HL-60/S4 treated with phorbol 12-myristate 13-acetate at 8.2 ng/mL for 4 days and 3 days (cell line): Measurements from ENCODE around the gene KIRREL3.

Experiments
- in situ Hi-C: fragments of 300-500 bp; cut with MboI; formaldehyde crosslinking; loops from 2 replicates; pipeline ENCODE4 v1.15.0; 2022; ENCODE audit warnings: low sequenced_read_pairs

KIRREL3 gene

DNA sequence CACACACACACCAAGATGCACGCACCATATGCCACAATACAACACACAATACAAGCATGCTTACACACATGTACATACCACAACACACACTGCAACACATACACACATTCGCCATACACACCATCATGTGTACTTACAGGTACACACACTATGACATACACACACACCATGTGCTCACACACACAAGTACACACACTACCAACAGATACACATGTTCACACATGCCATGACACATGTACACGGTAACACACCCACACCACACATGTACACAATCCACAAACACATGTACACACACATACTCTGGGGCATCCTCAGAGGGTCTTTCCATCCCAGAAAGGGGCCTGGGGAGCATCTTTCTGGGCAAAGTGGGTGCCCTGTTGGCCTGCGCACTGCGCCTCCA lies 562.8 kb downstream of the KIRREL3 start:
- in situ Hi-C loops = loop anchor here (25.0 kb wide), 2 partner anchors 550 to 900 kb away; no protein-coding TSS in a partner anchor

DNA sequence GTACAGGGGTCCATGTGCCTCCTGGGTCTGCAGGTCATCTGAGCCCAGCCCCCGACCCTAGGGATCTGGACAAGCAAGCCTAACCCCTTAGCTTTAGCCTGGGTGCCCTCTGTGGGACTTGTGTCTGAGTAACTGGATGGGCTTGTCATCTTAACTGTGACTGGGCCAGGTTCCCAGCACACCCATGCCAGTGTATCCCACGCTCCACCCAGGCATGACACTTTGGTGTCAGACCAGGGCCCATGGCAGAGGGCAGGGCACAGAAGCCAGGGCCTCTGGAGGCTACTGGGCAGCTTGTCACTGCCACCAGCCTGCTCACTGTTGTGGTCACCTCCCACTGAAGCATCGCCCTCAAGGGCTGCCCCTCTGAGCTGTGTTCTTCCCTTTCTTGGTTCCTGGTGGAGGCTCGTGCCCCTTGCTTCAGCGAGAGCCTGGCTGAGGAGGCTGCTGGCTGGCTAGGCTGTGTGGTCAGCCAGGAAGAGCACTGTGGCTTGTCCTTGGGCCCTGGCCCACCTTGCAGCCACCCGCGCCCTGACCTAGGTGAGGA lies 564.3 kb downstream of the KIRREL3 start:
- in situ Hi-C loops = loop anchor here (25.0 kb wide), 2 partner anchors 551 to 901 kb away; no protein-coding TSS in a partner anchor

DNA sequence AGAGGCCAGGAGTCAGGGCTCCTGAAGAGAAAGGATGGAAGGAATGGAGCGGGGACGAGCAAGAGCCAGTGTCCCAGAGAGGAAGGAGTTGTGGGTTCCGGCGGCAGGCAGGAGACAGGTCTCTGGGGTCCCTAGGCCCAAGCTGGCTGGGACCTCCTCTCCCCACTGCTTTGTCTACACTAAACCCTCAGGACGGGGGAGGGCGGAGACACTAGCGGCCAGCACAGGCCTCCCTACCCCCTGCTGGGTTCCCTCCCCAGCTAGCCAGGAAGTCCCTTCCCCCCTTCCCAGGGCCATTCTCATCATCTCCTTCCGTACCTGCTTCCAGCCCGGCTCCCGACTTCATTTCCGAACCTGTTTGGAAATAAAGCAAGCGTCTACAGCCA lies 565.6 kb downstream of the KIRREL3 start:
- in situ Hi-C loops = loop anchor here (25.0 kb wide), 2 partner anchors 552 to 902 kb away; no protein-coding TSS in a partner anchor

DNA sequence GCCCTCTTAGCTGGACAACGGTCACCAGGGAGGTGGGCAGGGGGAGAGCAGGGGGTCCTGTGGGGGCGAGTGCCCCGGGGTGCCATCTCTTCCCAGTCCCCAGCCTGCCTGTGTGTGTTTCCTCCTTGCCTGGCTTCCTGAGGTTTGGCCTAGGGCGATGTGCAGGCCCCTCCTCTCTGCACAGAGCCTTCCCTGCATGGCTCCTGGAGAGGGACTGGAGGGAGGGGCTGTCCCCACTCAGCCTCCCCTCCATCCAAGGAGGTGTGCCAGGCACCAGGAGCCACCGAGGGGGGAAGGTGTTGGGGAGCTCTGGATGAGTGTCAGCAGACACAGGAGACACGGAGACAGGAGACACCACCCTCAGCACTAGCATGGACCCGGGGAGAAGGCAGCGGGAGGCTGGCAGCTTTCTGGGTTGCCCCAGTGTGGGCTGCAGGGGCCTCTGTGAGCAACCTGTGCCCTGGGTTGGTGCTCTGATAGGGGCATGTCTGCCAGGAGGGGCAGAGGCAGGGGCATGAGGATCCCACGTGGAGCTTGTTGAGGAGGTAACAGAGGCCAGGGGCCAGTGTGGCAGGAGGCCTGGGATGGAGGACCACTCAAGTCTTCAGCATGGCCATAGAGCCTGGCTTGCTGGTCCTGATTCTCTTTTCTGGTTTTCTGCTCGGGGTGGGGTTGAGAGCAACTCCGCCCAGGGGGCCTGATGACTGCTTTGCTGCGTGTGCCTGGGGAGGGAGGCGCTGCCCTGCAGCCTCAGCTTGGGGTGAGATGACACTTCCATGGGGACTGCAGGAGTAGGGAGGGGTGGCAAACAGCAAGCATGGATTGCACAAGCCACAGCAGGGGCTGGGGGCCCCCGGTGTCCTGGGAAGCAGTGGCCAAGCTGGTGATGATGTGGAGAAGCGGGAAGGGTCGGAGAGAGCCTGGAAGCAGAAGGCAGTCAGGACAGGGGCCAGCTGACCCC lies 566.3 kb downstream of the KIRREL3 start:
- in situ Hi-C loops = loop anchor here (25.0 kb wide), 2 partner anchors 553 to 903 kb away; no protein-coding TSS in a partner anchor

DNA sequence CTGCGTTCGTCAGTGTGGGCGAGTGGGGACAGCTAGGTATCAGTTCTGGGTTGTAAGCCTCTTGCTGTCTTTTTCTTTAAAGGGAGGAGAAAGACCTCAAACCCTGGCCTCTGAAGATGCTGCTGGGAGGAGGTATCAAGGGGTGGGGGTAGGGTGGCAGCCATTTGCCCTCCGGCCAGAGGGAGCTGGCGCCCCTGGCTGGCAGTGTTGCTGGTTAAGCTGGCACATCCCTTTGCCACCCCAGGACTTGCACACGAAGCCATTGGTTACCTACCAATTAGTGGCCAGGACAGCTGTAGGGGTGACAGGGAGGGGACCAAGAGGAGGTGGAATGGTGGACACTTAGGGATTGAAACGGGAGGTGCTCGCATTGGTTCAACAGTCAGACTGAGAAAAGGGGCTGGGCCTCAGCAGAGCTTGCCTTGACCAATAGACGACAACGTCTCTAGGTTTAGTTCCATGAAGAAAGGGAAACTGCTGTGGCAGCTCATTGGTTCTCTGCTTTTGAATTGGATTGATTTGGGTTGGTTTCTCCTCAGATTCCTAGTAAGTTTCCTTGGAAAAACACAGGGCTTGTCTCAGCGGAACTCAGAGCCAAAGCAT lies 567.2 kb downstream of the KIRREL3 start:
- in situ Hi-C loops = loop anchor here (25.0 kb wide), 2 partner anchors 554 to 904 kb away; no protein-coding TSS in a partner anchor

DNA sequence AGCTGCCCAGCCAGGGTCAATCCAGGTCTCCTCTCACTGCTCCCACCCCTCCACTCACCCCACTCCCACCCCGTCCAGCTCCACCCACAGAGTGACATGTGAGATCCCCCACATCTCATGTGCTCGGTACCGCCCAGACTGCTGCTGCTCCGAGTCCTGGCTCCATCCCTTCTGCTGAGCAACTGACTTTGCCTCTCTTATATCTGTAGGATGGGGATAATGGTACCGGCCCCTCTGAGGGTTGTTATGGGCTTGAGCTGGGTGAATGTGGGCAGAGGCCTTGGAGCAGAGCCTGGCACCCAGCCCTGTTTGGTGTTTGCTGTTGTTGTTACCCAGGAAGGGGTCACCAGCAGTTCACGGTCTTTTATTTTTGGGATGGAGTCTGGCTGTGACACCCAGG lies 568.0 kb downstream of the KIRREL3 start:
- in situ Hi-C loops = loop anchor here (25.0 kb wide), 2 partner anchors 555 to 905 kb away; no protein-coding TSS in a partner anchor

DNA sequence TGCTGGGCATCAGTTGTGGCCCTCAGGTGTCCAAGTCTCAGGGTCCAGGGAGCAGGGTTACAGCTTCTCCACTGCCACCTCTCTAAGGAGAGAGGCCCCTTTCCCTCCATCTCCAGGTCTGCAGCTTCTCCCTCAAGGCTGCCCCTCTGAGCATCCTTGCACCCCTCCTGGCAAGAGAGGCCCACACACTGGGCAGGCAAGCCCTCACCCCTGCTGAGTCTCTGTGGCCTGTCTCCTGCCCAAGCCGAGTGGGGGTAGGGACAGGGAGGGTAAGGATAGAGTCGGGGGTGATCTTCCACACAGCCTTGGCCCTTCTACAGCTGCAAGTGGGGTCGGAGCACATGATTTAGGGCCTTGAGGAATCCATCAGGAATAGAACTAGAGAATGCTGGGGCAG lies 568.5 kb downstream of the KIRREL3 start:
- in situ Hi-C loops = loop anchor here (25.0 kb wide), 2 partner anchors 555 to 905 kb away; no protein-coding TSS in a partner anchor

DNA sequence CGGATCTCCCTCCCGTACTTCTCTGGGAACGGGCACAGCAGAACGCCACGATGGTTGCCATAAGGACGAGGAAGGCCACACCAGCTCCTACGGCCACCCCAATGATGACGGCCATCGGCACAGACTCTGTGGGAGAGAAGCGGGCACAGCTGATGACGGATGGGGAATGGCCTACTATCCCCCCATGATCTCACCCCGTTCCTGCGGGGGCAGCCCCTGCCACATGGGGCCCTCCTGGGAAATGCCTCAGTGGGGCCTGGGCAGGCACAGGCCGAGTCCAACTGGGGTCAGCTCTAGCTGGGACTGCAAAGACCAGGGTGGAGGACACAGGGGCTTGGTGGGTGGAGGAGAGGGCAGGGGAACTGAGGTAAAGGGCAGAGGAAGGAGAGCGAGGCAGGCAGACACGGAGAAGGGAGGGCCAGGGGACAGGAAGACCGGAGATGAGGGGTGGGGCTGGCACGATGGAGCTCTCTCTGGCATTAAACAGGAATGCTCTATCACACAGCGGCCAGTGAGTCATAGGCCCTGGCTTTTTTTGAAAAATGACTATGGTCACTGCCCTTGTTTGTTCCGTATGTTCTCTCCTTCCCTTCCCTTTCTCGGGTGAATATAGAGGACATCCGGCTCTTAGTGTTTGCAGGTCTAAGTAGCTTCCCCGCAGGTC lies 569.0 kb downstream of the KIRREL3 start:
- in situ Hi-C loops = loop anchor here (25.0 kb wide), 2 partner anchors 556 to 906 kb away; no protein-coding TSS in a partner anchor

DNA sequence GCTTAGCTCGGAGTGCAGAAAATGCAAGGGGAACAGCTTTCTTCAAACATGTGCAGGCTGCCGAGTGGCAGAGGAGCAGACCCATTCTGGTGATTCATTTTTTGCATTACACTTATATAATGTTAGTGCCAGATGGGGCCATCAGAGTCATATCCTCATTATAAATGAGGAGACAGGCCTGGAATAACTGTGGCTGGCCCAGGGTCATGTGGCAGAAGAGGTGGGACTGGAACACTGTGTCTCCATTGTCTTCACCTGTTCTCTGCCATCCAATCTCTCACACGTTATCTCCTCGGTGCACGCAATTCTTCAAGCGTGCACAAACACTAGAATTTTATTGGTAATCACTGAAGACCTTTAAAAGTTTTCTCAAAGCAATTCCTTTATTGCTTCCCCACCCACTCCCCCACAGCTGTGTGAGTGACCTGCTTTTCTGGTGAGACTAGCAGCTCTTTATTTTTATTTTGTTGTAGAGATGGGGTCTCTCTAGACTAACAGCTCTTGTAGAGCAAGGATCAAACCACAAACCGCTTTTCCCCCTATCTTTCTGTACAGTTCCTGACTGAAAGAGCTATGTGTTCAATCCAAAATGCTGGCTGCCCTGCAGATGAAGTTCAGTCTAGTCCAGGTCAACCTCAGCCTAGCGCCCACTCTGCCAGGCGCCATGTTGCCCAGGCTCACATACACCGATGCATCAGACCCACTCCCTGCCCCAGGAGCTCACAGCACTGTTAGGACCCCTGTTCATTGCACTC lies 569.8 kb downstream of the KIRREL3 start:
- in situ Hi-C loops = loop anchor here (25.0 kb wide), 2 partner anchors 557 to 907 kb away; no protein-coding TSS in a partner anchor

DNA sequence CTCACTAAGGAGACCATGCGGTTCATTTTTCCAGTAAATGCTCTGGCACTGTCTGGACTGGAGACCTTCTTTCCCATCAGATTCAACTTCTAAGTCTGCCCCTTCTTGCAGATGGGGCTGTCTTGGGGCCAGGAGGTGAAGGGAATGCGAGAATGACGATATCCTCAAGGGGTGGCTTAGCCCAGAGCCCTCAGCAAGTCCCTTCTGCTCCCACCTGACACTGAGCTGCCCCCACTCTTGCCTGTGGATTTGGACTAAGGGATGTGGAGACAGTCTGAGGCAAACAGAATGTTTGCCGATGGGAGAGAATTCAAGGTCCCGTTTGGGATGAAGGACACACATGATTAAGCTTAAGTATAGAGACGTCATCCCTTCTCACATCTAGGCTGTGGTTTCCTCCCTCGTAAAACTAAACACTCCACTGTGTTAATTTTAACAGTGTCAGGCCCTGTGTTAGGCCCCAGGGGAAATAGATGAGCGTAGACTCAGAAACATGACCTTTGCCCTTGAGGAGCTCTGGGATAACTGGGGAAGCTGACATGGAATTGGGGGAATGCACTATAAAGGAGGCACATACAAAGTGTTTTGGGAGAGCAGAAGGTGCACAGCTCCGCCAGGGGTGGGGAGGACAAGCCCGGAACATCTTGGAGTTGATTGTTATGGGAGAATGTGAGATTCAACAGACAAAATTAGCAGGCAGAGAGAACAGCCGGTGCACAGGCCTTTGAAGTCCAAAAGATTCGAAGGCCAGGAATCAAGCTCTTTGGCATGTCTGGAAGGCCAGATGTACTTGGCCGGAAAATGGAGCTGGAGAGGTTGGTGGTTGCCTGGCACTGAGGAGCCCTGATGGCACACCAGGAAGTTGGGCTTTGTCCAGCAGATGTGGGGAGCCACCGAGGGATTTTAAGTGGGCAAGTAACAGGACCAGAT lies 573.5 kb downstream of the KIRREL3 start:
- in situ Hi-C loops = loop anchor here (25.0 kb wide), 2 partner anchors 560 to 910 kb away; no protein-coding TSS in a partner anchor

DNA sequence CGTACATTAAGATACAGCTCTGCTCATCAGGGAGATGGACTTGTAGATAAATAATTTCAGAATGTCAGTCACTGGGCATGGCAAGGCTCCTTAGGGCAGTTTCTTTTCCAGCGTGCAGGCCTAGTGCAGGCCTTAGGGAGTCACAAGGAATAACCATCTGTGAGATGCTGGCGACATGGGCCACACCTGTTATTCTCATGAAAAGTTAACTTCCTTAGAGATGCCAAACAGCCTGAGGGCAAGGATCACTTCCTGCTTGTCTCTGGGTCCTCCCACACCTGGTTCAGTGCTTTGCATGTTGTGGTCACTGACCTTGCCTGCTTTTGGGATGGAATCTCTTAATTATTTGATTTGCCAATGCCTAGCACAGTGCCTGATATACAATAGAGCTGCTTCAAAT lies 574.5 kb downstream of the KIRREL3 start:
- in situ Hi-C loops = loop anchor here (25.0 kb wide), 2 partner anchors 561 to 911 kb away; no protein-coding TSS in a partner anchor

DNA sequence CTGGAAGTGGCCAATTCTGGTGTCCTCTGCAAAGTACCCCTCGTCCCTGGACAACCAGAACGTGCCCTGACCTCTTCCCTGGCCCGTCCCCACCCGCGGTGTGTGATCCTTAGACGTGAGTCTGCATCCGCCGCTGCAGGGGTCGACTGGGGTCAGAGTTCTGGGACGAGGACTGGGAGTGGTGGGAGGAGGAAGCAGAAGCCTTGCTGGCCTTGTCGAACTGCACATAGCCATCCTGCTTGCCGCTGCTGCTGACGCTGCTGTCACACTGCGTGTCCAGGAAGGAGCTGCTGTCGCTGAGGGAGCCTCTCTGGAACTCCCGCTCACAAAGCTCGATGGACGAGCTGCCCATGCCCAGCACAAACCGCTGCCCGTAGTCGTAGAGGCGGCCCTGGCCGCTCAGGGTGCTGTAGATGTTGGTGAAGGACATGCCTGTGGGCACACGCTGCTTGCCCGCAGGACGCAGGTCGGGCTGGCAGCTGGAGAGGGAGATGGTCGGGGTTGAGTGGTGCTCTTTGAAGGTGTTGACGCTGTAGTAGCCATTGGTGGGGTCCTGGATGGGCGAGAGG lies 576.0 kb downstream of the KIRREL3 start:
- in situ Hi-C loops = loop anchor here (25.0 kb wide), 2 partner anchors 563 to 913 kb away; no protein-coding TSS in a partner anchor

DNA sequence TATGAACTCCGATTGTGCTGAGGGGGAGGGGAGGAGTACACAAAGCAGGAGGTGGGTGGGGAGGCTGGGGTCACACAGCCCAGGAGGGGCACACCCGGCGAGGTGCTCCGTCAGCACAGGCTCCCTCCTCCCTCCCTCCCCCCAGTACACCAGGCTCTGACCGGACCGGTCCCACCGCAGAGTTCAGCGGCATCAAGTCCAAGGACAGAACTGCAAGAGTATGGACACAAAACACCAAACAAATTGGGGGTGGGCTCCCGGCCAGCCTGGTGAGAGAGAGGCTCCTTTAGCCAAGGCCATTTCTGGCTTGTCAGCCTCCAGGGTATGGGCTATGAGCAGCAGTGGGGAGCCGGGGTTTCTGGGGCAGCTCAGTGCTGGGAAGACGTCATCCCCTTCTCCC lies 576.8 kb downstream of the KIRREL3 start:
- in situ Hi-C loops = no loop called here

DNA sequence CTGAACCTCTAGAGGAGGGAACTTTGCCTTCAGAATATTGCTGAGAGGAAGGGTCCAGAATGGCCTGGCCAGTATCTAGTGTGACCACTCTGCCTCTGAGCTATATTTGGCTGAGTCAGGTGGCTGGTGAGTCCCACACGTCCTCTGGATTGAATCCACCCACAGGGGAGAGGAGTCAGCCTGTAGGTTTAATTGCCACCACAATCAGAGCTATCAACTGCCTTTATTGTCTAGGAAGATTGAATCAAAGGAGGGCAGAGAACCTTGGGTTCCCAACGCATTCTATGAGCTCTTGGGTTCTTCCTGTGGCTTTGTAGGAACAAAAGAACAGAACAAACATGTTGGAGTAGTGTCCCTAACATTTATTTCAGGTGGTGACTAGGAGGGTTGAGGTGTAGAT lies 577.4 kb downstream of the KIRREL3 start:
- in situ Hi-C loops = no loop called here

DNA sequence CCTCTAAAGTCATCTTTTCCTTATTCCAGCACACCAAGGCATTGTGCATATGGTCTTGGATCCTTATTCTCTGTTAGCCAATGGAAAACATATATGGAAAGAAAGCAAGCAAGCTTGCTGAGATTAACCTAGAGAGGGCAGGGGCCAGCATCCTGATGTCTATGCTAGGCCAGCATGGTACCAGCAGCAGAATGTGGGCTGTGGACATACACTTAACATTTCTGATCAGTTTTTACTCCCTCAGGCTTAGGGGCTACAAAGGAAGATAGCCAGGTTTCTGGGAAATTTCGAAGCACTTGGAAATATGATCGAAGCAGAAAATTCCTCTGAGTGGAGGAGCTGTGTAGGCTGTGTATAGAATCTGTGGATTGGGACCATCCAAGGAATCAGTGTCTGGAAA lies 578.1 kb downstream of the KIRREL3 start:
- in situ Hi-C loops = no loop called here

DNA sequence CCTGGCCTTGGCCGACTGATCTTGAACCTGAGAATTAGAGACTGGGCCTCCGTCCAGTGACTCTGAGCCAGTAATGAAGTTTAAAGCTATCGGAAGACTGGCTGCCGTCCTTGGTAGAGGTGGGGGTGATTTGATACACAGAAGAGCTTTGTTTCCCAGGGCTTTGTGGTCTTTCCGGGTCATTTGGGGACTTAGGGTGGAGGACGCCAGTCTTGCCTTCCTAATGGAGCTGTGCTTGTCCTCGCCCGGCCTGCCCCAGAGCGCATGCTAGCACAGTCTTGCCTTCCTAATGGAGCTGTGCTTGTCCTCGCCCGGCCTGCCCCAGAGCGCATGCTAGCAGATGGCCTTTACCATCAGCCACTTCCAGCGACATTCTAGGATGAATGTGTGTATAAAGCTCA lies 579.3 kb downstream of the KIRREL3 start:
- in situ Hi-C loops = no loop called here

DNA sequence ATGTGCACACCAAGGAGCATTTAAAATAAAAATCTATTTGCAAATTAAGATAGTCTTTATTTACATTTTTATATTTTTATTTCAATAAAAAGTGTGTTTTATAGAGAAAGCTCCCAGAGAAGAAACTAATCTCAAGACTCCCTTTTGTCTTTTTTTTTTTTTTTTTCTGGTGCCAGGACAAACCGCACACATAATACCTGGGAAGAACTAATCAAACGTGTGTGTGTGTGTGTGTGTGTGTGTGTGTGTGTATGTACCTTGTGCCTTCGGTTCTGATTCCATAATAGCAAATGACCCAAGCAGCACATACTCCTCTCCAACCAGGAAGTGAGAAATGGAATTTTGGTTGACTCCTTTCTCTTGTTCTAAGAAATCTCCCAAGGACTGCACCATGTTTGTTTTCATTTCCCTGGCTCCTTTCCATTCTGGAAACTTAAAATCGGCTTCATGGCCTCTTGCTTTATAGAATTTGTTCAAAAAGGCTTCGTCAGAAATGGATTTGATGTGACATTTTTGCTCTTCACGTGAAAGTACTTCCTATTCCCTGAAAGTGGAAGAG lies 579.8 kb downstream of the KIRREL3 start:
- in situ Hi-C loops = no loop called here
